ENCODE measurements around the gene UNC13B.

- no peak for TF ChIP-seq CTCF (IDR thresholded peaks at IDR 0.05; ENCODE audit: insufficient read depth, low read depth, low read length)
- TF ChIP-seq EZH2 (IDR thresholded peaks at IDR 0.05; ENCODE audit: insufficient read depth, low read length) = no peak
These were observed 3.1 kb upstream of the UNC13B start for GRCh38 chr9:35158501-35159280.

All from astrocyte (in vitro differentiated cells and primary cell).